ENCODE measurements around the gene LAMA4.

DNA sequence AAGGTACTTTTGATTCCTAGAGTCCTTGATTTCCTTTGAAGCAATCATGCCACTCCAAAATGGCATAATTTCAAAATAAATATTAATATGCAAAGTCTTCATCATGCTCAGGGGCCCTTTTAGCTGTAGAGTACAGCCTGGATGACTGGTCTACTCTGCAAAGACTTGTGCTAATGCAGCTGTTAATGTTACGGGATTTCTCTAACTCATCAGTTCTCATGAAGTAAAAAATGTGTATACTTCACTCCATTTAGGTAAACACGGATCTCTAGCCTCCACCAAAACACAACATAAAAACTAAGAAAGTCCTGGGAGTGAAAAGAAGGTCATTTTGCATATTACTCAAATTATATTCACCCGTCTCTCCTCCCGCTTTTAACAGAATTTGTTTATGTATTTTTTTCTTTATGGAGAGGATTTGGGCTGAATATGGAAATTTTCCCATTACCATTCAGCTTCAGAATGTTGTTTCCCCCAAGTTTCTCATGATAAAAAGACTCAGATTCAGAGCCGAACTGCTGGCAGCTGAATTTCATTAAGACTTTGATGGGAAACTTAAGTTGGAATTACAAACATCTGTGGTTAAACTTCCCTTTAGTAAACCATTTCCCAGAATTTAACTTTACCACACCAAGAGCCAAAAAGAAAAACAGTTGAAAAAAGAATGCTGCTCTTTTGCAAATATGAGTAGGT is 8.7 kb downstream of the LAMA4 start:
- TF ChIP-seq CTCF (IDR thresholded peaks at IDR 0.05) (no peak), POLR2A (IDR thresholded peaks at IDR 0.05) (no peak)

All from uterus (tissue), 2 donors.